ENCODE measurements around the gene FOXI1.
"Not testable (repeated sequence)": the region's sequence is repeated elsewhere in the genome, so short reads cannot be mapped to it uniquely, and the experiment has no call there.

The FOXI1 gene

DNA sequence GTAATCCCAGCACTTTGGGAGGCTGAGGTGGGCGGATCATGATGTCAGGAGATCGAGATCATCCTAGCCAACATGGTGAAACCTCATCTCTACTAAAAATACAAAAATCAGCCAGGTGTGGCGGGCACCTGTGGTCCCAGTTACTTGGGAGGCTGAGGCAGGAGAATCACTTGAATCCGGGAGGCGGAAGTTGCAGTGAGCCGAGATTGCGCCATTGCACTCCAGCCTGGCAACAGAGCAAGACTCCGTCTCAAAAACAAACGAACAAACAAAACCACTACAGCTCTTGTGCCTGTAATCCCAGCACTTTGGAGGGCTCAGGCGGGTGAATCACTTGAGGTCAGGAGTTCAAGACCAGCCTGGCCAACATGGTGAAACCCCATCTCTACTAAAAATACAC is 11.4 kb upstream of the FOXI1 start:
- DNase-seq, result not testable (repeated sequence)

DNA sequence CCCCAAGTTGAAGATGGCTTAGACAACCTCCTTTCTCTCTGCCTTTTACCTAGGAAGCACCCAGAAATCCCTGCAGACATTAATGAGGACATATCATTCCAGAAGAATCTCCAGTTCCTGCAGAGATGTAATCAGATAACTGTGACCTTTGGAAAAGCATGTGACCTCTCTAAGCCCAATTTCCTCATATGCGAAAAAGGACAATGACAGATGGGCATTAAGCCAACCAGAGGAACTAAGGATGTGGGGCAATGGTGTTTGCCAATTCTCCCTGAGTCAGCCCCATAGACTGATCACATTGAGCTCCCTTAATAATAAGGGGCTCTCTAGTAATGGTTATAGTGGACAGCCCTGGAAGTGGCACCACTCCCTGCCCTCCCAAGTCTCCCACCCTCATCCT is 10.1 kb upstream of the FOXI1 start:
- DNase-seq, result no peak

DNA sequence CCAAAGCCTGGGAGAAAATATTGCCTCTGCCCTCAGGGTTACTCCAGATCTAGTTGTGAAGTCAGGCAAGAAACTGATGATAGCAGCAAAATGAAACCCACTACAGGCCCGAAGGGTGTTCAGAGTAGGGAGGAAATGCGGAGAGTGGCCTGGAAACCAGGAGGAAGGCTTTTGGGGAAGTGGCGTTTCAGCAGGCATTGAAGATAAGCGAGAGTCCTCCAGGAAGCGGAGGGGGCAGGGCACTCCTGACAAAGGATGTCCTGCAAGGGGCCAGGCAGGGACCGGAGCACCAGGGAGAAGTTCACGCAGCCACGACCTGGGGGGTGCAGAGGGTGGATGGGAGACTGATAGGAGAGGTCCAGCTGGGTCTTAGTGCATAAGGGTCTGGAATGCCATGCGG is 7.8 kb upstream of the FOXI1 start:
- no peak for DNase-seq

DNA sequence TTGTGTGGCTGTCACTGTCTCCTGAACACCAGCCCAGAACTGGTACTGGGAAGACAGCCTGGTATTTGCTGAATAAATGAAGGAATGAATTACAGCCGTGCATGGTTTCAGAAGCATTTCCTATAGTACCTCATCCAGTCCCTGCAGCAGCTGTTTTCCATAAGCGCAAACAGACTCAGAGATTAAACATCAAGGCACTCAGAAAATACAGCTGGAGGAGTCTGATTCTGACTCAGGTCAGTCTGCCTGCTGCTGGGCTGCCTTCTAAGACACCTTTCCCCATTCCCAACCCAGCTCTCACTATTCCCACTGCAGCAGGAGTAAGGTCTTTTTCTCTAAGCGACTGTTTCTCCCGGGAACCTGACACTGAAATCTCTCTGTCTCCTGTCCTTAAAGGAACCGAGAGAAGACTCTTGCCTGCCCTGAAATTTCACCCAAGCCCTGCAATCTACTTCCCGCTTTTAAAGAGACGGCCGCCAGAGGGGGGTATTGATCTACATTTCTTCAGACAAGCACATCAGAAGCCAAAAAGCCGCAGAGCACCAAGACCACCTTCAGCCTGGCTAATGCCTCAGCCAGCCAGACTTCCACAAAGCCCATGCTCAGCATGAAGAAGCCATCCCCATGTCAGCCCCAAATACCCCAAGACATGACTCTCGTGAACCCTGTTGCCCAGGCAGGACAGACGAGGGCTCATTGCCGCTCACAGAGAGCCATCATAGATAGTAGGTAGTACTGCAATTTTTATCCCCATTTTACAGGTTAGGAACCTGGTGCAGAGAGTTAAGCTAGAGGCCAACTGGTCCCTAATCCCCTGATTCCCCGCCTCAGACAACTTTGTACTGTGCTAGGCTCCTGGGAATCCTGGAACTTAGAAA is 5.4 kb upstream of the FOXI1 start:
- peak; percentile 78 for DNase-seq

DNA sequence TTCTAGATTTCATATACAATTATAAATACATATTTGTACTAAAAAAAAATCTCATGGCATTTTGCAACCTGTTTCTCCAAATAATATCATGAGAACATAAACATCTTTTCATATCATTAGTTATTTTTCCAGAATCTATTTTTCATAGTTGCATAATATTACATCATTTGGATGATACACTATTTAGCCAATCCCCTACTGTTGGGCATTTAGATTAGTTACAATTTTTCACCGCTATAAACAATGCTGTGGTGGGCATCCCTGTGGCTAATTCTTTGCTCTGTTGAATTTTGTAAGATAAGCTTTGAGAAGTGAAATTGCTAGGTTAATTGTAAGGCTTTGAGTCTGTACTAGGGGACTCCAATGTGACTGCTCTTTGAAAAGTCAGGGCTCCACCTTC is 2.2 kb upstream of the FOXI1 start:
- DNase-seq, result no peak

DNA sequence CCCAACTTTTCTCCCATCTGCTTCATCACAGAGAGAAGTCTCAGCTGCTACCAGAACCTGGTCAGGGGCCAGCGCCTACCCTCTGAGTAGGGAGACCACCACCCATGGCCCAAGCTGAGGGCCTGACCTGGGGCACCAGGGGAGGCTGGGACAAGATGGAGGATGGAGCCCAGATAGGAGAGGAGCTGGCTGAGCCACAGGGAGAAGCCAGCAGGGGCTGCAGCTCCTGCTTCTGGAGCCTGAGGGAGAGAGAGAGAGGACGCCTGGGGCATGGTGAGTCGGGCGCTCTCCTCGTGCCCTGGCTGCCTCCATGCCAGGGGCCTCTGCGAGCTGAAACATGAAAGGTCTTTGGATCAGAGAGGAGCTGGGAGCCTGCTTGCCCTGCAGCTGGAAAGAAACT is 1.4 kb upstream of the FOXI1 start:
- no peak for DNase-seq

DNA sequence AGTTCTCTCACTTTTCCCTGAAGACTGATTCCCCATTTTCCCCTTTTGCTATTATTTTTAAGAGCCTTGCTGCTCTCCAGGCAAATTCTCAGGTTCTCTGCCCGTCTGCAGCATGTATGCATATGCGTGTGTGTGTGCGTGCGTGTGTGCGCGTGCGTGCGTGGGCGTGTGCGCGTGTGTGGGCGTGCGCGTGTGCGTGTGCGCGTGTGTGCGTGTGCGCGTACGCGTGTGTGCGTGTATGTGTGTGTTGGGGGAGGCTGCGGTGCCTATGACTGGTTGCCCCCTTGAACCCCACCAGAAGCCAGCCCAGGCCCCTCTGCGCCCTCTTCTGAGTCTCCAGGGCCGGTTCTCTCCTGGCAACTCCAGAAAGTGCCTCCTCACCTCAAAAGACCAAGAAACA is 987 bp upstream of the FOXI1 start:
- no peak for DNase-seq

DNA sequence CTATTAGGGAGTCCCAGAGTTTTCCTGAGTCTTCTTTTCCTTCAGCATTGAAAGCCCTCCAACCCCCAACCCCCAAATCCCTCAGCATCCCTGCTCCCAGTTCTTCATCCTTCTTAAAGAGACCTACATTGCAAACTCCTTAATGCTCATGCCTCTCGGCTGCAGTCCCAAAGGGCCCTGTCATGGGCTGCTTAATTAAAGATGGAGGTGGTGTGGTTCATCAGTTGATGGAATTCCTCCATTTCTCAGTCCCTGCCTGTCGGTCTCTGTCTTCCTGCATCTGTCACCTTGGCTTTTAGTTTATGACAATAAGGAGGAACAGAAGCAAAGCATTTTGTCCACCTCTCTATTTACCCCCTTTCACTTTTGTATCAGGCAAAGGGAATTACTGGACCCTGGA is 2.0 kb downstream of the FOXI1 start:
- DNase-seq, result no peak

DNA sequence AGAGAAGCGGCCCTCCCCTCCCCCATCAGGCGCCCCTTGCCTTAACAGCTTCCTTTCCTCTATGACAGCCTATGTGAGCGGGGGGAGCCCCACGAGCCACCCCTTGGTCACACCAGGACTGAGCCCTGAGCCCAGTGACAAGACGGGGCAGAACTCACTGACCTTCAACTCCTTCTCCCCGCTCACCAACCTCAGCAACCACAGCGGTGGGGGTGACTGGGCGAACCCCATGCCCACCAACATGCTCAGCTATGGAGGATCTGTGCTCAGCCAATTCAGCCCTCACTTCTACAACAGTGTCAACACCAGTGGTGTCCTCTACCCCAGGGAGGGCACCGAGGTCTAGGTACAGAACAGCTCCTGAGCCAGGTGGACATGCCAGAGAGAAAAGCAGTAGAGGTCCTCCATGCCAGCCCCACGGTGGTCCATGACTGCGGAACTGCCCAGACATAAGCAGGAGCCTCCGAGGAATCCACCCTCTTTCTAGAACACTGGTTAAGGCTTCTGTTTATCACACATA is 2.6 kb downstream of the FOXI1 start:
- DNase-seq, result no peak

DNA sequence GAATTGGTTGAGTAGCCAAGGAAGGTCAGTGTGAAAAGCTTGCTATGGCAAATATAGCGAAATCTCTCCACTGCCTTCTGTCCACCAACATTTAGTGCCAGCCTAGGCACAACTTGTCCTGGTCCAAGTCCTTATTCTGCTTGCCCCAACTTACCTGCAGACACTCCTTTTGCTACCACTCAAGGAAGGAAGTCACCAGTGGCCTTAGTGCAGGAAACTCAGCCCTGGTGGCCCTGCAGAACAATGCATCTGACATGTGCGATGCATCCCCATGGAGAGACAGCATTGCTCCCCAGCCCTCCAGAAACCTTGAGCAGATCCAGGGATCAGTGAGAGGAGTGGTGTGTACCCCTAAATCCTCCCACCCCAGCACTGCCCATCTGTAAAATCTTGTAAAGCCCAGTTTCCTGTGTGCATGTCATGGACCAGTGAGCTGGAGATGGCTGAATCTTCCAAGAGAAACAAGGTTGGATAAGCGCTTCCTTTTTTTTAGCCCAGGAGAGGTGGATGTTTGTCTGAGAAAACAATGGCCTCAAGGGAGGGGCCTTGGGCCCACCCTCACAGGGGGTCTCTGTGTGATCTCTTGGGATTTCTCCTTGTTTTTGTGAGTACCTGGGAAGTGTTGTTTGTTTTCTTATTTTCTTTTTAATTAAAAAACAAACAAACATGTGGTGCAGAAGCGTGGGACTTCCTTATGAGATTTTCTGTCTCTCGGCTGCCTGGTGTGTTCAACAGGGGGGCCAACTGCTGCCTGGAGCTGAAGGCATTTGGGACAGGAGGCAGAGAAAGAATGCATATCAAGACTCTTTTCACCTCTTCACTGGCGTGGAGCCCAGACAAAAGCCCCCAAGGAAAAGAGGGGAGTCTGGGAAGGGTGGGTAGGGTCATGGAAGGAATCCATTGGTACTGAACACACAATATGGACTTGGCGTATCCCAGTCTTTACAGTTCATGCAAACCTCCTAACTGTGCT is 3.6 kb downstream of the FOXI1 start:
- DNase-seq, result no peak

DNA sequence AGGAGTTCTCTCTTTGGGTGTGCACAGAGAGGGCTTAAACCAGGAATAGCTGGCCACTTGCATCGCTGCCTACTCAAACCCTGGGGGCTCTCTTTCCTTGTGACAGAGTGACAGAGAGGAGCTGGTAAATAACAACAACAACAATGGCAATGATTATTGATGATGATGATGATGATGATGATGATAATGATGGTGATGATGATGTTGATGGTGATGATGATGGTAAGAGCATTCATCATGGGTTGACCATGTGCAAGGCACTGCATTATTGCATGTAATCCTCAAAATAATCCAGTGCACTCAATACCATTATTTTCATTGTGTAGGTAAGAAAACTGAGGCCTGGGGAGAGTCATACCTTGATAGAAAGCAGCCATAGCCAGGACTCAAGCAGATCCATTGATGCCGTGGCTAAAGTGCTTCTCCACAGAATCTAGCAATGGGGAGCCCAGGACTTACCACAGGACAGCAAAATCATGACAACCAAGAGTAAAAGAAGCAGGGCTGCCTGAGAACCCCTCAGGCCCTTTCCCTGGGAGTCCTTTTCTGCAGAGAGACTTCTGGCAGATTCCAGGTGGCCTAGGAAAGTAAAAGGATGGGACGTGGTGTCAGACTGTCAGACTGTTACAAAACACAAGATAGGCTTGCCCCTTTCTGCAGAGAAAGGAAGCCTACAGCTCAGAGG is 4.8 kb downstream of the FOXI1 start:
- DNase-seq, result no peak

DNA sequence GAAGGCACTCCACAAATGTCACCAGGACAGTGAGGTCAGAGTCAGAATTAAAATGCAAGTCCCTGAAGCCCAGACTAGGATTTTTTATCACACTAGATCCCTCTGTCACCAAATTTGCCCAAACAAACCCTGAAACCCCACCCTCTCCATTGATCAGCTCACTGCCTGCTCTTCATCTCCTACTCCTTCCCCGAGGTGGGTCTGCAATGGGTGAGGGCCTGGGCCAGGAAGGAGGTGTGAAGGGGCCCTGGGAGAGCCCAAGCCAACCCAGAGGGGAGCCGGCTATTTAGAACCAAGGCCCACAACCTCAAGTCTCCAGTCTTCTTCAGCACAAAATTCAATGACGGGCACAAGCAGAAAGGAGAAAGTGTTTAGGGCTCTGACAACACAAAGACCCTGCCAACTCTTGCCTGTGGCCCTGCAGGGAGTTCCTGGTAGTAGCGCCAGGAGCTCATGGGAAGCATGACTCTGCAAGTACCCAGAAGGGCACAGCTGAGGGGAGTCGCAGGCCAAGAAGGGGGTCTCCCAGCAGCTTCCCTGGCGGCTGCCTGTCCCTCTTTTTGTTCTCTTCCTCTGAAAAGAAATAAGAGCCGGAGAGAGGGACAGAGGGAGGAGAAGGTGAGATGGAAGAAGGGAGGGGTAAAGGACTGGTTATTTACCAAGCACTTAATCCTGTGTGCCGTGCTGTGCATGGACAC is 5.5 kb downstream of the FOXI1 start:
- DNase-seq, result no peak

DNA sequence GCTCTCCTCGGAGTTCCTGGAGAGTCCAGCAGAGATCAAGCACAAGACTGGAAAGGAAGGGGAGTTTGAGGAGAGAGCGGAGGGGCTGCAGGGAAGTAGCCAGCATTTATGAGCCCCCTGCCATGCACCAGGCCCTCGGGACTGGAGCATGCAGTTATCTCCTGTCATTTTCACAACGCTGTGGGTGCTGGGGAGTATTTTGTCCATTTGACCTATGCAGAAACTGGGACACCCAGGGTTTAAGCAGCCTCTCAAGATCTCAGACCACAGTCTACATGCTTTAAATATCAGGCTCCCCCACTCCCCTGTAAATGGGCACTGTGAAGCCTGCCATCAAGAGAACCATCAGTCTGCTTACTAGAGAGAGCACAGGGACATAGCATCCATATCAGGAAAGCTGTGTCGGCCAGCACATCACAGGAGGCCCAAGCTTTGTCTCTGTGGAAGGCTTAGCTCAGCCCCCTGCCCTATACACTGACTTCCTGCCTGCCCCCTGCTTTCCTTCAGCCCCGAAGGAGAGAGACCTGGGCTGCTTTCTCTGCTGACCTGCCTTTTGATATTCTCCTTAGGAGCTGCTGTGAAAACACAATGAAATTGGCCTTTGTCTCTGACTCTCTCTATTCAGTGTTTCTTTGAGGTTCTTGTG is 7.3 kb downstream of the FOXI1 start:
- DNase-seq, result no peak

DNA sequence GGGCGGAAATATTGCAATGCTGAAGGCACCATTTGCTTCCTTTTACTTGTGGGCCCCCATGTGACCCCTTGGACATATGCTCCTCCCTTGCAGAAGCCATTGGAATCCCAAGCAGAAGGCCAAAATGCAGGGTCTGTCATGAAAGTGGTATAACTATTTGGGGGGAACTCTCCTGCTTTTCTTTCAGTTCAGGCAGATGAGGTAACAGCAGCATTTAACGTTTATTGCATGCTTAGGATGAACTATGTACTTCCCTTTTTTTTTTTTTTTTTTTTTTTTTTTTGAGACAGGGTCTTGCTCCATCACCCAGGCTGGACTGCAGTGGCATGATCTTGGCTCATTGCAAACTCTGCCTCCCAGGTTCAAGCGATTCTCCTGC is 7.8 kb downstream of the FOXI1 start:
- DNase-seq, result no peak

DNA sequence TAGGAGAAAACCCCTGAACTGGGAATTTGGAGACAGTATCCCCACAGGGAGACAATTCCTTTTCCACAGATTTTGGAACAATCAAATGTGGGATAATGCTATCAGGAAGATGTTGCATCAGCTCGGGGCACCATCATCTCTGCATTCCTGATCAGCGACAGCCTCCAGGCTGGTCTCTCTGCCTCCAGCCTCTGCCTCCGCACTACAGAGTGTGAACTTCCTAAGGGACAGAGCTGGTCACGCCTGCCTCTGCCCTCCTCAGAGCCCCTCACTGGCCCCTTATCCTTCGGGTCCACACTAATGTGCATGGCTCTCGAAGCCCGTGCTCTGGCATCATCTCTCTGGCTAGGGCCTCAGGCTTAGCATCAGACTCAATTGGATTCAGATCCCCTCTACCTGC is 8.6 kb downstream of the FOXI1 start:
- no peak for DNase-seq

DNA sequence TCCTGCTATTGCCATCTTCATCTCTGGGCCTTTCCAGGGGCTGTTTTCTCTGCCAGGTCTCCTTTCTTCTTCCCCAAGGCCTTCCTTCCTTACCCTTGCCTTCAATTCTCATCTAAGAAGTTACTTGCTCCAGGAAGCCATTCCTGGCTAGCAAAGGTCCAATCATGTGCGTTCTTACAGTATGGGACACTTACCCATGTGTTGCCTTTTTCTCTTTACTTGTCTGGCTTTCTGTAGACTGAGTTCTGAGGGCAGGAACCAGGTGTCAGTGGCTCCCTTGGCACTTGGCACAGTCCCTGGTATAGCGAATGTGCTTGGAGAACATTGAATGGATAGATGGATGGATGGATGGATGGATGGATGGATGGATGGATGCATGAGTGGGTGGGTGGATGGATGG is 10.2 kb downstream of the FOXI1 start:
- DNase-seq, result no peak

DNA sequence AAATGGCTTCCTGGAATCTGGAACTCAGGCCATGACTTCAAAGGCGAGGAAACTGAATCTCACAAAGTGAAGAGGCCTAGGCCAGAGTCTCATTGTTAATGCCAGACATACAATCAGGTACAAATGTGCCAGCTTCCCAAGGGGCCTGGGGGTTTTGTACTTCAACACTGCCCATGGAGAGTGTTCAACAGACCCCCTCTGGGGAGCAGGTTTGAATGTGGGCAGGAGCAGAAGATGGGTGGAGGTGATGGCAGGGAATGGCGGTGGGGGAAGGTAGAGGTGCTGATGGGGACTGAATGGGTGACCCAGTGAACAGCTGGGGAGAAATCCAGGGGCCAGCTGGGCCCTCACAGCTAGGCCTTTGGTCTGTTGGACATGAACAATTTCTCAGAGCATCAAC is 12.0 kb downstream of the FOXI1 start:
- no peak for DNase-seq

DNA sequence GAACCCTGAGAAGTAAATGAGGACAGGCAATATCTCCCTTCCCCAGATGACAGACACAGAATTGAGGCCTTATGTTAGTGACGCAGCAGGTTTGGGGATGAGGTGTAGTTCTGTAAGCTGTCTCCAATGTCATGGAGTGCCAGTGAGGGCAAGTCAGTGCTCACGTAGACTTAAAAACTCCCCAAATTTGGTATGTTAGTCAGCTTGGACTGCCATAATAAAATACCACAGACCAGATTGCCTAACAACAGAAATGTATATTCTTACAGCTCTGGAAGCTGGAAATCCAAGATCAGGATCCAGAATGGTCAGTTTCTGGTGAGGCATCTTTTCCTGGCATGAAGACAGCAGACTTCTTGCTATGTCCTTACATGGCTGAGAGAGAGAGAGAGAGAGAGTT is 14.9 kb downstream of the FOXI1 start:
- DNase-seq, result no peak

DNA sequence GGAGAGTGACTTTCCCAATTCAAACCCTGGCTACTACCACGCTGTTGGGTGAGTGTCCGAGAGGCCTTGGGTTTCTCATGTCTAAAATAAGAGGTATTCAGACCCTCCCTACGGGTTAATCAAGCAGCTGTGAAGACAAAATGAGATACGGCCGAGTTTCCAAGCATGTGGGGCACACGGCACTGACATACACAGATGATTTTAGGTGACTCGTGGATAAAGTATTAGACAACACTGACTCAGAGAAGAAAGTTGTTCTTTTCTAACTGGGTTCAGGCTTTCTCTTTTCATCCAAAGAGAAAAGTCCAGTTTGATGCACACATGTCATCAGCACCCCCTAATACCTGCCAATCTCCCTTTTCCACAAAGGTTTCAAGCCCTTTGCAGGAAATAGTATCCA is 15.6 kb downstream of the FOXI1 start:
- no peak for DNase-seq

DNA sequence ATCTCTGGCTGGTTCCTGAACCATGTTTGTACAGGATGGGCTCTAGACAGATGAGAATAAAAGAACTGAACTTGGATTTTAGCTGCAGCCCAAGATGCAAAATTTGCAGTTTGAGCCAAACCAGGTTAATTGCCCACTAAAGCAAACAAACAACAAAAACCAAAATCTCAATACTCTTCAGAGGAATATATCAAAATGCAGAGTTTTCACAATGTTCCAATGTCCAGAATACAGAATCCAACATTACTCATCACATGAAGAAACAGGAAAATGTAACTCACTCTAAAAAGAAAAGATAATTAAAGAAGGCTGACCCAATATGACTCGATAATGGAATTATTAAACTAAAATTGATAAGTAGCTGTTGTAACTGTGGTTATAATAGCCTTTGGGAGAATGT is 20.4 kb downstream of the FOXI1 start:
- no peak for DNase-seq

DNA sequence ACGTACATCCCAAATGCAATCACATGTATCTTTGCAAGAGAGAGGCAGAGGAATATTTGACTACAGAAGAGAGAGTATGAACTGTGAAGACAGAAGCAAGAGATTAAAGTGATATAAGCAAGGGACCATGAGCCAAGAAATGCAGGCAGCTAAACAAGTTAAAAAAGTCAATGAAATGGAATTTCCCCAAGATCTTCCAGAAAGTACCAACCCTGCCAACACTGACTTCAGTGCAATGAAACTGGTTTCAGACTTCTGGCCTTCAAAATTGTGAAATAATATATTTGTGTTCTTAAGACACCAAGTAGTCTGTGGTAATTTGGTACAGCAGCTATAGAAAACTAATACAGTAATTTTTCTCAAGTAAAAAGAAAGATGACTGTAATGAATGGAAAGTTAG is 20.9 kb downstream of the FOXI1 start:
- DNase-seq, result no peak

DNA sequence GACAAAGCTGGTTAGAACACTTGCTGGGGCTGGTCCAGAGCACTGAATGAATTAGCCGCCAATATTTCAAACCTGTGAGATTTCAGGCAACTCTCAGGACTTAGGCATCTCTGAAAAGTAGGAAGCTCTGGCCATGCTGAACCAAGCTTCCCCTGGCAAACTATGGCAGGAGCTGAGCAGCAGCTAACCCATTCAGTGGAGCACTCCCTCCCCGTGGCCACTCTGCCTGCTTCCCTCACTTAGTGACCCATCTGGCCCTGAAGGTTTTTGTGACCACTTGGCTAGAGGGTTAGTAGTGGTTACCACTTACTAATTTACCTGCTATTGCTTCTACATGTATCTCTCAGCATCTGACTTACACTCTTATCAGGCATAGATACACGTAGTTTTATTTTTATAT is 25.5 kb downstream of the FOXI1 start:
- DNase-seq, result no peak

Measured in CD4-positive, alpha-beta T cell treated with Interleukin-17A for 4 hours (primary cell).